Ectodermal cell (in vitro differentiated cells): ENCODE results near the gene ACAD8.
"Not testable (repeated sequence)": the region's sequence is repeated elsewhere in the genome, so short reads cannot be mapped to it uniquely, and the experiment has no call there.

ENCODE experiments used
- H3K27ac ChIP-seq: 2 replicates; pipeline ENCODE4 v1.7.0; 2013; ENCODE audit warnings: mild to moderate bottlenecking, low read depth, low read length; ENCODE audit not compliant: insufficient read depth, poor library complexity, severe bottlenecking
- H3K27me3 ChIP-seq: 2 replicates; pipeline ENCODE4 v1.7.0; 2013; ENCODE audit warnings: mild to moderate bottlenecking, low read length; ENCODE audit not compliant: insufficient read depth, control insufficient read depth, poor library complexity, severe bottlenecking
- H3K36me3 ChIP-seq: one replicate; pipeline ENCODE4 v1.7.0; 2013; ENCODE audit warnings: low read length; ENCODE audit not compliant: control insufficient read depth, insufficient read depth
- H3K4me1 ChIP-seq: one replicate; pipeline ENCODE4 v1.7.0; 2013; ENCODE audit warnings: low read length; ENCODE audit not compliant: control insufficient read depth, insufficient read depth
- H3K4me3 ChIP-seq: 2 replicates; pipeline ENCODE4 v1.7.0; 2013; ENCODE audit warnings: low read depth, low read length, control low read depth; ENCODE audit not compliant: insufficient read depth
- H3K9me3 ChIP-seq: 2 replicates; pipeline ENCODE4 v1.7.0; 2013; ENCODE audit warnings: mild to moderate bottlenecking, low read length, moderate library complexity; ENCODE audit not compliant: control insufficient read depth
- WGBS, 2 experiments: methylation state at CpG; one replicate each; pipeline ENCODE4 v1.1.7; 2013; ENCODE audit warnings: missing lambda C conversion rate in 2 of 2; 5-methylcytosine and 5-hydroxymethylcytosine counted together

Gene ACAD8

GRCh38 chr11:134252346-134253187 lies 801 bp upstream of the ACAD8 start:
- whole genome bisulfite sequencing, 2 experiments = 19 to 21% methylated on average over 27 of the region's 27 CpGs

GRCh38 chr11:134254433-134255183 lies 1.2 kb downstream of the ACAD8 start:
- Histone ChIP-seq H3K36me3 (peaks cover 20% of the 10 kb centered on the region), H3K9me3 (no peaks in the 10 kb centered on the region), H3K27me3 (no peaks in the 10 kb centered on the region), H3K27ac (no peak overlapping the region), H3K4me1 (peaks cover 9% of the 10 kb centered on the region), H3K4me3 (peak overlapping the region; percentile 86)
- WGBS, 2 experiments = 91 to 92% methylated on average over 2 to 3 of the region's 3 CpGs

More at GRCh38 chr11:134252346-134253187, 801 bp upstream of the ACAD8 start:
- peaks cover 9% of the 10 kb centered on the region for H3K4me1 ChIP-seq
- H3K36me3 ChIP-seq = peaks cover 39% of the 10 kb centered on the region
- no peaks in the 10 kb centered on the region for H3K9me3 ChIP-seq
- H3K4me3 ChIP-seq = peak overlapping the region; percentile 86
- H3K27ac ChIP-seq = peak overlapping the region; percentile 46
- H3K27me3 ChIP-seq = no peaks in the 10 kb centered on the region

GRCh38 chr11:134255184-134255561 lies 1.8 kb downstream of the ACAD8 start:
- not testable (repeated sequence) for H3K9me3 ChIP-seq, H3K27ac ChIP-seq, H3K27me3 ChIP-seq, H3K4me3 ChIP-seq, H3K4me1 ChIP-seq
- H3K36me3 ChIP-seq = peaks cover 14% of the 10 kb centered on the region
- WGBS, 2 experiments = 88 to 93% methylated on average over 5 of the region's 5 CpGs

GRCh38 chr11:134257101-134257500 lies 3.7 kb downstream of the ACAD8 start:
- 93 to 94% methylated on average over 11 of the region's 11 CpGs for WGBS, 2 experiments
- H3K4me3 ChIP-seq = no peak overlapping the region
- peaks cover 9% of the 10 kb centered on the region for H3K4me1 ChIP-seq
- H3K27me3 ChIP-seq = no peaks in the 10 kb centered on the region
- H3K36me3 ChIP-seq = peaks cover 9% of the 10 kb centered on the region
- no peaks in the 10 kb centered on the region for H3K9me3 ChIP-seq
- H3K27ac ChIP-seq = no peak overlapping the region

- H3K36me3 ChIP-seq = peaks cover 9% of the 10 kb centered on the region
Observed at GRCh38 chr11:134258577-134258976, 5.2 kb downstream of the ACAD8 start.

GRCh38 chr11:134260503-134260902 lies 7.1 kb downstream of the ACAD8 start:
- Histone ChIP-seq H3K4me1 (no peaks in the 10 kb centered on the region), H3K27me3 (no peaks in the 10 kb centered on the region), H3K27ac (no peak overlapping the region), H3K9me3 (no peaks in the 10 kb centered on the region), H3K4me3 (no peak overlapping the region), H3K36me3 (peaks cover 9% of the 10 kb centered on the region)

More at GRCh38 chr11:134258577-134258976, 5.2 kb downstream of the ACAD8 start:
- 96 to 97% methylated on average over 4 of the region's 4 CpGs for WGBS, 2 experiments
- H3K27me3 ChIP-seq = no peaks in the 10 kb centered on the region
- H3K4me1 ChIP-seq = peaks cover 9% of the 10 kb centered on the region
- H3K27ac ChIP-seq = no peak overlapping the region
- no peak overlapping the region for H3K4me3 ChIP-seq
- H3K9me3 ChIP-seq = no peaks in the 10 kb centered on the region

GRCh38 chr11:134260983-134261382 lies 7.6 kb downstream of the ACAD8 start:
- Histone ChIP-seq H3K4me3 (no peak overlapping the region), H3K36me3 (peaks cover 9% of the 10 kb centered on the region), H3K9me3 (no peaks in the 10 kb centered on the region), H3K4me1 (no peaks in the 10 kb centered on the region), H3K27me3 (no peaks in the 10 kb centered on the region), H3K27ac (no peak overlapping the region)
- WGBS, 2 experiments = 93 to 95% methylated on average over 16 of the region's 16 CpGs

GRCh38 chr11:134261626-134262488 lies 8.5 kb downstream of the ACAD8 start:
- H3K4me1 ChIP-seq = no peaks in the 10 kb centered on the region
- H3K27me3 ChIP-seq = no peaks in the 10 kb centered on the region
- H3K36me3 ChIP-seq = peaks cover 2% of the 10 kb centered on the region
- H3K9me3 ChIP-seq = no peaks in the 10 kb centered on the region
- H3K27ac ChIP-seq = no peak overlapping the region
- 89 to 90% methylated on average over 14 of the region's 14 CpGs for WGBS, 2 experiments
- H3K4me3 ChIP-seq = no peak overlapping the region

DNA sequence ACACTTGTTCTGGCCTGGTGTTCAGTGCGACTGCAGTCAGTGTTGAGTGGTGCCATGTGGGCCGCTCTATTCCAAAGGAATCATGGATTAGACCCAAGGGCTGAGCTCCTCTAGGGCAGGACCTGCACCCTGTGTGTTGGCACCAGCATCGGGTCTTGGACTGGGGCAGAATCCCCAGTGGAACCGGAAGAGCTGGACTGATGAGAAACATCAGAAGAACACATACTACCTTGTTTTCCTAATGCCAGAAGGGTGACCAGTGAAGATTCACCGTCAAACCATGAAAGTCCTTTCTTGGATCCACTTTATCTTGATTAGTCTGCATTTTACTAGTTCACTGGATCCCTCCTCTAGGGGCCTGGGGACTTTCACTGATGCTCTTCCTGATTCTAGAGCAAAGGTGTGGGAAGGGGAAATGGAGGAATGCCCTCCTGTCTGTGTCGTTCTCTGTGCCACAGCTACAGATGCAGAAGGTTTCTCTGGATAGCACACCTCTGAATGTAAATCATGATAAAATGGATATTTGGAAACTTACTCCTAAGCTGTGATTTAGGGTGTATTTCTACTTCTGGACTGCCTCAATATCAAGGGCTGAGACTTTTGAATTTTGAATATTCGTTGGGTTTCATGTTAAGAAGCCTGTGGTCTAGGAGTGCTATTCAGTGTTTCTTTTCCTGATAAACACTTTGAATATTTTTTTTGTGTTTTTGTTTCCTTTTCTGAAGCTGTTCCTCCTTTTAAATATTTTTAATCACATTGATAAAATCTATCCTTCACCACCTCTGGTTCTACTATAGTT lies 11.8 kb downstream of the ACAD8 start:
- H3K27ac ChIP-seq = no peak overlapping the region
- H3K9me3 ChIP-seq = no peaks in the 10 kb centered on the region
- H3K4me1 ChIP-seq = peaks cover 6% of the 10 kb centered on the region
- no peak overlapping the region for H3K4me3 ChIP-seq
- 93 to 96% methylated on average over 7 of the region's 7 CpGs for WGBS, 2 experiments
- no peaks in the 10 kb centered on the region for H3K27me3 ChIP-seq
- H3K36me3 ChIP-seq = no peaks in the 10 kb centered on the region
